ENCODE results near the gene TANGO2. TPM values are rescaled to one million over a fixed set of nuclear protein-coding genes. Genes with fewer than 3 reads are reported as not detected.

TANGO2 gene
- total RNA-seq, 1 donor from 2014 or later, result 19.9 TPM

GRCh38 chr22:19981961-19982920 lies 38.7 kb upstream of the TANGO2 start:
- peaks cover 6% of the 10 kb centered on the region for H3K4me1 Mint-ChIP-seq (ENCODE audit: low read depth)
- no peak for DNase-seq (ENCODE audit: low spot score, unreplicated experiment)
- peaks cover 4% of the 10 kb centered on the region for H3K36me3 Mint-ChIP-seq (ENCODE audit: insufficient read depth)
- no peak for TF ChIP-seq CTCF (IDR thresholded peaks at IDR 0.05; ENCODE audit: unreplicated experiment)
- no peaks in the 10 kb centered on the region for H3K27me3 Mint-ChIP-seq
- H3K4me3 Mint-ChIP-seq (ENCODE audit: low read depth), result no peak overlapping the region
- no peak overlapping the region for H3K27ac Mint-ChIP-seq
- no peaks in the 10 kb centered on the region for H3K9me3 Mint-ChIP-seq (ENCODE audit: low read depth)

- TF ChIP-seq CTCF (IDR thresholded peaks at IDR 0.05; ENCODE audit: unreplicated experiment), result no peak
- no peak overlapping the region for H3K27ac Mint-ChIP-seq
- H3K4me1 Mint-ChIP-seq (ENCODE audit: low read depth), result peaks cover 6% of the 10 kb centered on the region
- peaks cover 4% of the 10 kb centered on the region for H3K36me3 Mint-ChIP-seq (ENCODE audit: insufficient read depth)
- H3K4me3 Mint-ChIP-seq (ENCODE audit: low read depth), result no peak overlapping the region
- DNase-seq (ENCODE audit: low spot score, unreplicated experiment), result no peak
- no peaks in the 10 kb centered on the region for H3K9me3 Mint-ChIP-seq (ENCODE audit: low read depth)
- no peaks in the 10 kb centered on the region for H3K27me3 Mint-ChIP-seq
Measured at GRCh38 chr22:19982991-19983578, 37.8 kb upstream of the TANGO2 start.

- no peak overlapping the region for H3K27ac Mint-ChIP-seq
Measured at GRCh38 chr22:19983741-19984140, 37.2 kb upstream of the TANGO2 start.

GRCh38 chr22:19984201-19984753 lies 36.6 kb upstream of the TANGO2 start:
- peaks cover 6% of the 10 kb centered on the region for H3K4me1 Mint-ChIP-seq (ENCODE audit: low read depth)
- DNase-seq (ENCODE audit: low spot score, unreplicated experiment), result no peak
- H3K27ac Mint-ChIP-seq, result no peak overlapping the region
- H3K4me3 Mint-ChIP-seq (ENCODE audit: low read depth), result peak overlapping the region; percentile 19
- no peaks in the 10 kb centered on the region for H3K27me3 Mint-ChIP-seq
- H3K9me3 Mint-ChIP-seq (ENCODE audit: low read depth), result no peaks in the 10 kb centered on the region
- TF ChIP-seq CTCF (IDR thresholded peaks at IDR 0.05; ENCODE audit: unreplicated experiment), result no peak
- peaks cover 2% of the 10 kb centered on the region for H3K36me3 Mint-ChIP-seq (ENCODE audit: insufficient read depth)

More at GRCh38 chr22:19983741-19984140, 37.2 kb upstream of the TANGO2 start:
- peaks cover 6% of the 10 kb centered on the region for H3K4me1 Mint-ChIP-seq (ENCODE audit: low read depth)
- H3K36me3 Mint-ChIP-seq (ENCODE audit: insufficient read depth), result peaks cover 4% of the 10 kb centered on the region
- TF ChIP-seq CTCF (IDR thresholded peaks at IDR 0.05; ENCODE audit: unreplicated experiment), result no peak
- no peaks in the 10 kb centered on the region for H3K27me3 Mint-ChIP-seq
- H3K4me3 Mint-ChIP-seq (ENCODE audit: low read depth), result peak overlapping the region; percentile 19
- DNase-seq (ENCODE audit: low spot score, unreplicated experiment), result no peak
- no peaks in the 10 kb centered on the region for H3K9me3 Mint-ChIP-seq (ENCODE audit: low read depth)
